IPS-18a (cell line): ENCODE data around the gene CIZ1.
"Not testable (repeated sequence)": the region's sequence is repeated elsewhere in the genome, so short reads cannot be mapped to it uniquely, and the experiment has no call there.

ENCODE experiments used
- H3K27ac ChIP-seq: one replicate; pipeline ENCODE4 v1.5.1; 2013; ENCODE audit warnings: low read length
- H3K27me3 ChIP-seq: one replicate; pipeline ENCODE4 v1.6.1; 2013; ENCODE audit warnings: mild to moderate bottlenecking, low read length; ENCODE audit not compliant: control insufficient read depth, insufficient read depth
- H3K36me3 ChIP-seq: one replicate; pipeline ENCODE4 v1.6.1; 2013; ENCODE audit warnings: low read depth, low read length; ENCODE audit not compliant: control insufficient read depth
- H3K4me1 ChIP-seq: one replicate; pipeline ENCODE4 v1.6.1; 2013; ENCODE audit warnings: low read depth, low read length; ENCODE audit not compliant: control insufficient read depth
- H3K4me3 ChIP-seq: one replicate; pipeline ENCODE4 v1.5.1; 2013; ENCODE audit warnings: low read length
- H3K9ac ChIP-seq: one replicate; pipeline ENCODE4 v1.6.1; 2013; ENCODE audit warnings: mild to moderate bottlenecking, low read length, moderate library complexity
- H3K9me3 ChIP-seq: one replicate; pipeline ENCODE4 v1.6.1; 2013; ENCODE audit warnings: low read depth, low read length; ENCODE audit not compliant: control insufficient read depth

The CIZ1 gene

GRCh38 chr9:128193469-128194096, 2.2 kb upstream of the CIZ1 start:
- H3K9ac ChIP-seq = no peak overlapping the region
- H3K9me3 ChIP-seq = no peaks in the 10 kb centered on the region
- H3K36me3 ChIP-seq = peaks cover 8% of the 10 kb centered on the region
- no peaks in the 10 kb centered on the region for H3K27me3 ChIP-seq
- no peaks in the 10 kb centered on the region for H3K4me1 ChIP-seq
- no peak overlapping the region for H3K27ac ChIP-seq
- H3K4me3 ChIP-seq = no peak overlapping the region

- Histone ChIP-seq H3K36me3 (peaks cover 11% of the 10 kb centered on the region), H3K9me3 (no peaks in the 10 kb centered on the region), H3K4me1 (no peaks in the 10 kb centered on the region), H3K27ac (no peak overlapping the region), H3K27me3 (no peaks in the 10 kb centered on the region), H3K9ac (no peak overlapping the region), H3K4me3 (no peak overlapping the region)
Observed at GRCh38 chr9:128192601-128193371, 1.4 kb upstream of the CIZ1 start.

GRCh38 chr9:128190516-128191405, 611 bp downstream of the CIZ1 start:
- peak overlapping the region; percentile 85 for H3K4me3 ChIP-seq
- no peaks in the 10 kb centered on the region for H3K9me3 ChIP-seq
- peaks cover 19% of the 10 kb centered on the region for H3K36me3 ChIP-seq
- peak overlapping the region; percentile 48 for H3K9ac ChIP-seq
- H3K27ac ChIP-seq = no peak overlapping the region
- H3K4me1 ChIP-seq = no peaks in the 10 kb centered on the region
- H3K27me3 ChIP-seq = no peaks in the 10 kb centered on the region

- no peaks in the 10 kb centered on the region for H3K9me3 ChIP-seq
- H3K4me3 ChIP-seq = no peak overlapping the region
- no peaks in the 10 kb centered on the region for H3K27me3 ChIP-seq
- H3K4me1 ChIP-seq = no peaks in the 10 kb centered on the region
- H3K9ac ChIP-seq = no peak overlapping the region
- H3K27ac ChIP-seq = no peak overlapping the region
- peaks cover 26% of the 10 kb centered on the region for H3K36me3 ChIP-seq
Observed at GRCh38 chr9:128190013-128190412, 1.4 kb downstream of the CIZ1 start.

- Histone ChIP-seq H3K27me3 (no peaks in the 10 kb centered on the region), H3K36me3 (peaks cover 27% of the 10 kb centered on the region), H3K4me1 (no peaks in the 10 kb centered on the region), H3K27ac (no peak overlapping the region), H3K4me3 (no peak overlapping the region), H3K9me3 (no peaks in the 10 kb centered on the region), H3K9ac (no peak overlapping the region)
Observed at GRCh38 chr9:128188209-128188608, 3.2 kb downstream of the CIZ1 start.

- H3K4me3 ChIP-seq = no peak overlapping the region
- H3K4me1 ChIP-seq = no peaks in the 10 kb centered on the region
- no peak overlapping the region for H3K27ac ChIP-seq
- peaks cover 27% of the 10 kb centered on the region for H3K36me3 ChIP-seq
- no peaks in the 10 kb centered on the region for H3K27me3 ChIP-seq
- H3K9ac ChIP-seq = no peak overlapping the region
- H3K9me3 ChIP-seq = no peaks in the 10 kb centered on the region
Observed at GRCh38 chr9:128187361-128187760, 4.0 kb downstream of the CIZ1 start.

GRCh38 chr9:128185979-128186965, 5.1 kb downstream of the CIZ1 start:
- Histone ChIP-seq H3K36me3 (peaks cover 27% of the 10 kb centered on the region), H3K27ac (no peak overlapping the region), H3K9me3 (no peaks in the 10 kb centered on the region), H3K9ac (no peak overlapping the region), H3K27me3 (no peaks in the 10 kb centered on the region), H3K4me3 (no peak overlapping the region), H3K4me1 (no peaks in the 10 kb centered on the region)

GRCh38 chr9:128182893-128183588, 8.3 kb downstream of the CIZ1 start:
- Histone ChIP-seq H3K27me3 (no peaks in the 10 kb centered on the region), H3K27ac (no peak overlapping the region), H3K36me3 (peaks cover 41% of the 10 kb centered on the region), H3K9ac (no peak overlapping the region), H3K9me3 (no peaks in the 10 kb centered on the region), H3K4me1 (no peaks in the 10 kb centered on the region), H3K4me3 (no peak overlapping the region)

- H3K4me3 ChIP-seq = not testable (repeated sequence)
- H3K36me3 ChIP-seq = peaks cover 49% of the 10 kb centered on the region
Observed at GRCh38 chr9:128181480-128181879, 9.9 kb downstream of the CIZ1 start.

GRCh38 chr9:128180447-128180846, 10.9 kb downstream of the CIZ1 start:
- H3K9me3 ChIP-seq = no peaks in the 10 kb centered on the region
- no peak overlapping the region for H3K4me3 ChIP-seq
- no peak overlapping the region for H3K9ac ChIP-seq
- H3K27me3 ChIP-seq = no peaks in the 10 kb centered on the region
- H3K27ac ChIP-seq = no peak overlapping the region
- H3K4me1 ChIP-seq = no peaks in the 10 kb centered on the region
- peaks cover 54% of the 10 kb centered on the region for H3K36me3 ChIP-seq

More at GRCh38 chr9:128181480-128181879, 9.9 kb downstream of the CIZ1 start:
- H3K27me3 ChIP-seq, H3K4me1 ChIP-seq, H3K27ac ChIP-seq, H3K9me3 ChIP-seq, H3K9ac ChIP-seq: not testable (repeated sequence)
